Heart right ventricle (tissue), 16 donors: ENCODE measurements around the gene P2RX3. TPM values are rescaled to one million over a fixed set of nuclear protein-coding genes. Genes with fewer than 3 reads are reported as not detected.

Experiments
- ATAC-seq, 8 donors: fragments of 200-7000 bp; cut with Tn5 transposase; one replicate each; pipeline ENCODE4 v1.9.1; 2020; ENCODE audit warnings: mild to moderate bottlenecking in 8 of 8, moderate library complexity in 8 of 8, moderate number of reproducible peaks in 1 of 8
- DNase-seq, 2 donors: peaks; one replicate each; pipeline ENCODE4 v3.0.0-alpha.2; 2020
- H3K27ac ChIP-seq, 10 donors: fragments of 200-600 bp; sonication (generic) in 2 of 10; one replicate each; pipeline versions ENCODE4 v1.5.0 to v1.8.0; 2020 to 2022; ENCODE audit warnings: mild to moderate bottlenecking in 3 of 10
- H3K27me3 ChIP-seq, 7 donors: fragments of 200-600 bp; one replicate each; pipeline ENCODE4 v1.8.0; 2021 to 2022; ENCODE audit warnings: mild to moderate bottlenecking in 2 of 7
- H3K36me3 ChIP-seq, 9 donors: fragments of 200-600 bp; sonication (generic) in 1 of 9; one replicate each; pipeline versions ENCODE4 v1.5.0 to v1.8.0; 2020 to 2022; ENCODE audit warnings: mild to moderate bottlenecking in 2 of 9
- H3K4me1 ChIP-seq, 9 donors: fragments of 200-600 bp; sonication (generic) in 1 of 9; one replicate each; pipeline versions ENCODE4 v1.5.0 to v1.8.0; 2020 to 2022; ENCODE audit warnings: mild to moderate bottlenecking in 4 of 9
- H3K4me3 ChIP-seq, 10 donors: fragments of 200-600 bp; sonication (generic) in 2 of 10; one replicate each; pipeline versions ENCODE4 v1.5.0 to v1.8.0; 2020 to 2022; ENCODE audit warnings: mild to moderate bottlenecking in 7 of 10, moderate library complexity in 2 of 10
- H3K9me3 ChIP-seq, 11 donors: fragments of 200-600 bp in 10 of 11; sonication (generic) in 2 of 11; one replicate each; pipeline versions ENCODE4 v1.5.0 to v1.8.0; 2013 to 2022; ENCODE audit warnings: mild to moderate bottlenecking in 2 of 11, control low read depth in 1 of 11, moderate library complexity in 1 of 11
- WGBS, 2 donors: extraction: QIAGEN DNeasy Blood & Tissue Kit; methylation state at CpG; one replicate each; pipeline ENCODE4 v1.1.7; 2013; ENCODE audit warnings: inconsistent platforms in 1 of 2; 5-methylcytosine and 5-hydroxymethylcytosine counted together
- intact Hi-C, 10 donors: fragments of 100-400 bp; cut with DNase I; formaldehyde crosslinking; loops; one replicate each; pipeline versions ENCODE4 v1.11.1 to v1.14.2; 2022
- polyA plus RNA-seq, 2 donors: library from polyadenylated mRNA; stranded (reverse); fragments of 200-250 nt; gene quantifications; one replicate each; pipeline ENCODE4 v1.2.3, GENCODE V29; 2013
- total RNA-seq, 10 donors: library from RNA; stranded (reverse); fragmentation: NEBNext Ultra II Directional in 3 of 10; extraction: Animal tissue kit (Norgen Biotek cat#: 25700) in 3 of 10; gene quantifications; one replicate each; pipeline versions ENCODE4 v1.2.1 to v1.2.4, GENCODE V29; 2021 to 2023
- TF ChIP-seq, protein P1 (sequence below), 9 donors: fragments of 200-600 bp; sonication (generic) in 2 of 9; IDR thresholded peaks; one replicate each; pipeline versions ENCODE4 v1.5.0 to v1.8.0; 2021 to 2022; ENCODE audit warnings: antibody characterized with exemption in 9 of 9, mild to moderate bottlenecking in 5 of 9, moderate library complexity in 1 of 9
- donor health status: Arrhythmogenic right ventricular cardiomyopathy.
- donor health status: ischemic (EF 13 %, LVEDD 7.1; RV severe dilation, severe dysfunction).
- donor health status: healthy with polysubstance abuse.
- donor health status: DM: no; HTN: yes; CAD: no.
- donor health status: DM: no; HTN: no; CAD: no.
- donor health status: ischemic (EF 25% LVEDD 6.9; RV normal size, moderate dysfunction).
- donor health status: ischemic (EF 25% LVEDD 5.7; RV mildly dilated, moderate dysfunction).
- donor health status: healthy.
- donor health status: DM: yes; HTN: yes; CAD: no.
- donor health status: Ischemic cardiomyopathy.
- donor health status: ischemic (EF 35%, LVEDD 5.7; RV mildly dilated, moderate dysfunction).
- donor health status: nonischemic (EF 11% LVEDD 7.7; RV severe dilation, severe dysfunction).
- donor health status: DM: yes; HTN: yes; CAD: no.
- donor health status: PGD.
- donor health status: ischemic (EF 29% LVEDD 5.4; RV normal size, mild dysfunction).
- donor health status: nonischemic (EF 23%, LVEDD 6.1; RV moderate dilation, normal function).

P2RX3 gene
- total and polyA plus RNA-seq, 12 donors = 0.32 to 5.1 (median 1.4) TPM

DNA sequence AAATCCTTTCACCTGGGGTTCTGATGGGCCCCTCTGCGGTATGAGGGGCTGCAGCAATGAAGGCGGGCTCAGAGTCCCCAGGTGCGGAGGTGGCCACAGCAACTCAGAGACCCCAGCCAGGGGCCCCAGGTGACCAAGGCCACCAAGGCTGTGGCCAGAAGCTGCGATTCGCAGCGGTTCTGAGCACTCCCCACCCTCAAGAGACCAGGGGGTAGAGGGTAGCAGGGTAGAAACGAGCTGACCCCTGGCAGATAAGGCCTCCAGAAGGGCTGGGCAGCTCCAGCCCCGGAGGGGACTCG is 14.3 kb upstream of the P2RX3 start:
- Histone ChIP-seq H3K9me3 (no peaks in the 10 kb centered on the region), H3K27me3 (no peaks in the 10 kb centered on the region), H3K4me3 (peak overlapping the region; percentile 65 to 80 (median 71)), H3K4me1 (peaks cover 9 to 73% (median 55%) of the 10 kb centered on the region in 9 donors), H3K36me3 (peaks cover 0 to 50% (median 31%) of the 10 kb centered on the region in 9 donors), H3K27ac (peak overlapping the region; percentile 86 to 96 (median 92))
- TF ChIP-seq, protein P1, sequence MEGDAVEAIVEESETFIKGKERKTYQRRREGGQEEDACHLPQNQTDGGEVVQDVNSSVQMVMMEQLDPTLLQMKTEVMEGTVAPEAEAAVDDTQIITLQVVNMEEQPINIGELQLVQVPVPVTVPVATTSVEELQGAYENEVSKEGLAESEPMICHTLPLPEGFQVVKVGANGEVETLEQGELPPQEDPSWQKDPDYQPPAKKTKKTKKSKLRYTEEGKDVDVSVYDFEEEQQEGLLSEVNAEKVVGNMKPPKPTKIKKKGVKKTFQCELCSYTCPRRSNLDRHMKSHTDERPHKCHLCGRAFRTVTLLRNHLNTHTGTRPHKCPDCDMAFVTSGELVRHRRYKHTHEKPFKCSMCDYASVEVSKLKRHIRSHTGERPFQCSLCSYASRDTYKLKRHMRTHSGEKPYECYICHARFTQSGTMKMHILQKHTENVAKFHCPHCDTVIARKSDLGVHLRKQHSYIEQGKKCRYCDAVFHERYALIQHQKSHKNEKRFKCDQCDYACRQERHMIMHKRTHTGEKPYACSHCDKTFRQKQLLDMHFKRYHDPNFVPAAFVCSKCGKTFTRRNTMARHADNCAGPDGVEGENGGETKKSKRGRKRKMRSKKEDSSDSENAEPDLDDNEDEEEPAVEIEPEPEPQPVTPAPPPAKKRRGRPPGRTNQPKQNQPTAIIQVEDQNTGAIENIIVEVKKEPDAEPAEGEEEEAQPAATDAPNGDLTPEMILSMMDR (IDR thresholded peaks at IDR 0.05) = no peak
- intact Hi-C loops = loop anchor here in 1 of 10 donors (5.0 kb wide), 1 partner anchor 47 kb away; no protein-coding TSS in a partner anchor
- 28% methylated on average over 9 of the region's 9 CpGs for WGBS, 2 donors
- no peak for DNase-seq
- no peak for ATAC-seq

GRCh38 chr11:57324154-57324885 is 13.8 kb upstream of the P2RX3 start:
- no peaks in the 10 kb centered on the region for H3K9me3 ChIP-seq
- peak overlapping the region; percentile 65 to 80 (median 71) for H3K4me3 ChIP-seq
- TF ChIP-seq, protein P1 (IDR thresholded peaks at IDR 0.05) = no peak
- intact Hi-C loops = loop anchor here in 1 of 10 donors (5.0 kb wide), 1 partner anchor 47 kb away; no protein-coding TSS in a partner anchor
- peak; percentile 45 to 54 for DNase-seq
- ATAC-seq = peak in 4 of 8 donors; percentile 0 to 12 (median 2)
- peaks cover 0 to 50% (median 33%) of the 10 kb centered on the region in 9 donors for H3K36me3 ChIP-seq
- H3K27me3 ChIP-seq = no peaks in the 10 kb centered on the region
- peaks cover 9 to 70% (median 53%) of the 10 kb centered on the region in 9 donors for H3K4me1 ChIP-seq
- H3K27ac ChIP-seq = peak overlapping the region; percentile 86 to 96 (median 92)
- 2% methylated on average over 38 to 58 of the region's 64 CpGs for WGBS, 2 donors

GRCh38 chr11:57324886-57325734 is 13.0 kb upstream of the P2RX3 start, which contains the start of gene TNKS1BP1:
TNKS1BP1 (minus strand) TSS chr11:57324952; CDS start chr11:57321885, 3,067 bp downstream.
- peak; percentile 85 to 92 (median 88) for ATAC-seq
- intact Hi-C loops = loop anchor here in 1 of 10 donors (5.0 kb wide), 1 partner anchor 48 kb away; no protein-coding TSS in a partner anchor
- WGBS, 2 donors = 1% methylated on average over 61 of the region's 61 CpGs
- TF ChIP-seq, protein P1 (IDR thresholded peaks at IDR 0.05) = no peak
- H3K27me3 ChIP-seq = no peaks in the 10 kb centered on the region
- H3K4me3 ChIP-seq = peak within 1 kb of the TSS; percentile 65 to 80 (median 71)
- H3K27ac ChIP-seq = peak within 1 kb of the TSS; percentile 86 to 96 (median 92)
- peaks cover 8 to 62% (median 49%) of the 10 kb centered on the region in 9 donors for H3K4me1 ChIP-seq
- H3K36me3 ChIP-seq = peaks cover 4 to 50% (median 39%) of the 10 kb centered on the region in 9 donors
- H3K9me3 ChIP-seq = no peaks in the 10 kb centered on the region
- DNase-seq = peak; percentile 96 to 98

- Histone ChIP-seq H3K4me3 (peak overlapping the region in 9 of 10 donors; percentile 65 to 80 (median 73)), H3K36me3 (peaks cover 4 to 50% (median 42%) of the 10 kb centered on the region in 9 donors), H3K4me1 (peaks cover 6 to 56% (median 43%) of the 10 kb centered on the region in 9 donors), H3K9me3 (no peaks in the 10 kb centered on the region), H3K27ac (peak overlapping the region; percentile 86 to 96 (median 92)), H3K27me3 (no peaks in the 10 kb centered on the region)
- WGBS, 2 donors = 9 to 11% methylated on average over 6 of the region's 6 CpGs
- ATAC-seq = peak in 7 of 8 donors; percentile 3 to 61 (median 38)
- TF ChIP-seq, protein P1 (IDR thresholded peaks at IDR 0.05) = no peak
- intact Hi-C loops = no loop called here
- peak; percentile 52 for DNase-seq
These were observed 12.5 kb upstream of the P2RX3 start for GRCh38 chr11:57325735-57326048.
